ENCODE measurements around the gene NF2.

Gene NF2

GRCh38 chr22:29626497-29627195 is 23.2 kb downstream of the NF2 start:
- DNase-seq (ENCODE audit: low read depth), result no peak
- TF ChIP-seq CTCF (IDR thresholded peaks at IDR 0.05; ENCODE audit: low read depth, low read length, missing control alignments), result no peak
- H3K4me3 ChIP-seq (ENCODE audit: low read depth, low read length), result no peak overlapping the region

- no peak for TF ChIP-seq CTCF (IDR thresholded peaks at IDR 0.05; ENCODE audit: low read depth, low read length, missing control alignments)
- DNase-seq (ENCODE audit: low read depth), result no peak
- H3K4me3 ChIP-seq (ENCODE audit: low read depth, low read length), result no peak overlapping the region
These were observed 23.7 kb downstream of the NF2 start for GRCh38 chr22:29627196-29627535.

- DNase-seq (ENCODE audit: low read depth), result no peak
- no peak overlapping the region for H3K4me3 ChIP-seq (ENCODE audit: low read depth, low read length)
- no peak for TF ChIP-seq CTCF (IDR thresholded peaks at IDR 0.05; ENCODE audit: low read depth, low read length, missing control alignments)
These were observed 25.8 kb downstream of the NF2 start for GRCh38 chr22:29628996-29629902.

- no peak overlapping the region for H3K4me3 ChIP-seq (ENCODE audit: low read depth, low read length)
- no peak for TF ChIP-seq CTCF (IDR thresholded peaks at IDR 0.05; ENCODE audit: low read depth, low read length, missing control alignments)
- DNase-seq (ENCODE audit: low read depth), result no peak
These were observed 26.6 kb downstream of the NF2 start for GRCh38 chr22:29629903-29630516.

- no peak for DNase-seq (ENCODE audit: low read depth)
- TF ChIP-seq CTCF (IDR thresholded peaks at IDR 0.05; ENCODE audit: low read depth, low read length, missing control alignments), result no peak
- H3K4me3 ChIP-seq (ENCODE audit: low read depth, low read length), result no peak overlapping the region
These were observed 27.6 kb downstream of the NF2 start for GRCh38 chr22:29630987-29631386.

- no peak overlapping the region for H3K4me3 ChIP-seq (ENCODE audit: low read depth, low read length)
- no peak for TF ChIP-seq CTCF (IDR thresholded peaks at IDR 0.05; ENCODE audit: low read depth, low read length, missing control alignments)
- DNase-seq (ENCODE audit: low read depth), result no peak
These were observed 28.3 kb downstream of the NF2 start for GRCh38 chr22:29631725-29632124.

Data from GM12864 (cell line).